Brain microvascular endothelial cell (primary cell): ENCODE data around the gene TCHP.
A peak's percentile ranks its signal among the peaks of the same experiment; 100 is the strongest.

Experiments used
- DNase-seq: peaks from one replicate; pipeline ENCODE4 v3.0.0-alpha.2; 2020
- H3K27ac ChIP-seq: fragments of 250-450 bp; sonication (Bioruptor Pico); 2 replicates; pipeline ENCODE4 v1.5.1; 2020; ENCODE audit warnings: mild to moderate bottlenecking, moderate library complexity
- H3K27me3 ChIP-seq: fragments of 250-450 bp; sonication (Bioruptor Pico); replicated peaks from 2 replicates; pipeline ENCODE4 v1.5.1; 2020; ENCODE audit warnings: mild to moderate bottlenecking
- H3K36me3 ChIP-seq: fragments of 250-450 bp; sonication (Bioruptor Pico); replicated peaks from 2 replicates; pipeline ENCODE4 v1.5.1; 2020; ENCODE audit warnings: mild to moderate bottlenecking
- H3K4me3 ChIP-seq: 2 replicates; pipeline ENCODE4 v1.5.1; 2011; ENCODE audit warnings: low read depth, mild to moderate bottlenecking, control low read depth, low read length, moderate library complexity
- in situ Hi-C: cut with HindIII; loops from 2 replicates; pipeline ENCODE4 v1.10.0; 2017; ENCODE audit warnings: low sequenced_read_pairs, low pct_ligation_motif_present
- TF ChIP-seq, protein P1 (sequence below): IDR thresholded peaks from 2 replicates; pipeline ENCODE4 v1.5.1; 2011; ENCODE audit warnings: low read depth, mild to moderate bottlenecking, moderate library complexity, low read length, control low read depth, inconsistent platforms; ENCODE audit errors: missing control alignments

TCHP gene

DNA sequence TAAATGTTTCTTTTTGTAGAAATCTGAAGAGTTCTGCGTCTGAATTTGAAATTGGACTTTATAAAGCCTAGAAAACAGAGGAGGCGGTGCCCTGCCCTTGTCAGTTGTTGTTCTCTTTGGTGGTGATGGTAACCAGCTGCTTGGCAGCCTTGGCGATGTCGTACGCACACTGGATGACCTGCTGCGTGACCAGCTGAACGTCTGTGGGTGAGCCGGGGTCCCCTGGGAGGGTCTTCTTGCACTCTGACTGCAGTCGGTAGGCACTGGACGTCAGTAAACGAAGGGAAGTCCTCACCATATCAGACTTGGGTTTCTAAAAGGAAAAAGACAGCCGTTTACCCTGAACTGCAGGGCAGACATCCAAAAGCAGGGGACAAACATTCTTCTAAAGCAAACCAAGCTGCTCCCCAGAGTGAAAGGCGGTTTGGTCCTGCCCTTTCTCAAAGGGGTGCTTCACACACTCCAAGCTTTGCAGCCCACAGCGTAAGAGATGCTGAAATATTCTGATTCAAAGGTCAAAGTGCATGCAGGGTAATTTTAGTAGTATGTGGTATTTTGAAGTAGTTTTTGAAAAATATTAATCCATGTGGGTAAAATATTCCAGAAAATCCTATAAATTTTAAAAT lies 32.9 kb downstream of the TCHP start:
- no peak overlapping the region for H3K4me3 ChIP-seq
- no peaks in the 10 kb centered on the region for H3K27me3 ChIP-seq
- in situ Hi-C loops = no loop called here
- TF ChIP-seq, protein P1, sequence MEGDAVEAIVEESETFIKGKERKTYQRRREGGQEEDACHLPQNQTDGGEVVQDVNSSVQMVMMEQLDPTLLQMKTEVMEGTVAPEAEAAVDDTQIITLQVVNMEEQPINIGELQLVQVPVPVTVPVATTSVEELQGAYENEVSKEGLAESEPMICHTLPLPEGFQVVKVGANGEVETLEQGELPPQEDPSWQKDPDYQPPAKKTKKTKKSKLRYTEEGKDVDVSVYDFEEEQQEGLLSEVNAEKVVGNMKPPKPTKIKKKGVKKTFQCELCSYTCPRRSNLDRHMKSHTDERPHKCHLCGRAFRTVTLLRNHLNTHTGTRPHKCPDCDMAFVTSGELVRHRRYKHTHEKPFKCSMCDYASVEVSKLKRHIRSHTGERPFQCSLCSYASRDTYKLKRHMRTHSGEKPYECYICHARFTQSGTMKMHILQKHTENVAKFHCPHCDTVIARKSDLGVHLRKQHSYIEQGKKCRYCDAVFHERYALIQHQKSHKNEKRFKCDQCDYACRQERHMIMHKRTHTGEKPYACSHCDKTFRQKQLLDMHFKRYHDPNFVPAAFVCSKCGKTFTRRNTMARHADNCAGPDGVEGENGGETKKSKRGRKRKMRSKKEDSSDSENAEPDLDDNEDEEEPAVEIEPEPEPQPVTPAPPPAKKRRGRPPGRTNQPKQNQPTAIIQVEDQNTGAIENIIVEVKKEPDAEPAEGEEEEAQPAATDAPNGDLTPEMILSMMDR = no peak
- H3K36me3 ChIP-seq = peaks cover 45% of the 10 kb centered on the region
- no peak overlapping the region for H3K27ac ChIP-seq
- no peak for DNase-seq

GRCh38 chr12:109934026-109934425 lies 34.0 kb downstream of the TCHP start:
- Histone ChIP-seq H3K36me3 (peaks cover 56% of the 10 kb centered on the region), H3K27me3 (no peaks in the 10 kb centered on the region), H3K4me3 (no peak overlapping the region), H3K27ac (no peak overlapping the region)
- in situ Hi-C loops = no loop called here
- TF ChIP-seq, protein P1 = peak; percentile 77
- DNase-seq = no peak

GRCh38 chr12:109937371-109937770 lies 37.3 kb downstream of the TCHP start:
- Histone ChIP-seq H3K27me3 (no peaks in the 10 kb centered on the region), H3K27ac (peak overlapping the region; percentile 40), H3K4me3 (no peak overlapping the region), H3K36me3 (peaks cover 40% of the 10 kb centered on the region)
- TF ChIP-seq, protein P1 = no peak
- in situ Hi-C loops = no loop called here
- peak; percentile 46 for DNase-seq

- no peaks in the 10 kb centered on the region for H3K27me3 ChIP-seq
- TF ChIP-seq, protein P1 = no peak
- no peak overlapping the region for H3K4me3 ChIP-seq
- no peak for DNase-seq
- peaks cover 29% of the 10 kb centered on the region for H3K36me3 ChIP-seq
- in situ Hi-C loops = no loop called here
- H3K27ac ChIP-seq = no peak overlapping the region
Measured at GRCh38 chr12:109938947-109939346, 38.9 kb downstream of the TCHP start.

GRCh38 chr12:109939504-109939903 lies 39.4 kb downstream of the TCHP start:
- no peak overlapping the region for H3K4me3 ChIP-seq
- H3K36me3 ChIP-seq = peaks cover 29% of the 10 kb centered on the region
- H3K27me3 ChIP-seq = no peaks in the 10 kb centered on the region
- DNase-seq = no peak
- no peak overlapping the region for H3K27ac ChIP-seq
- in situ Hi-C loops = no loop called here
- TF ChIP-seq, protein P1 = no peak

DNA sequence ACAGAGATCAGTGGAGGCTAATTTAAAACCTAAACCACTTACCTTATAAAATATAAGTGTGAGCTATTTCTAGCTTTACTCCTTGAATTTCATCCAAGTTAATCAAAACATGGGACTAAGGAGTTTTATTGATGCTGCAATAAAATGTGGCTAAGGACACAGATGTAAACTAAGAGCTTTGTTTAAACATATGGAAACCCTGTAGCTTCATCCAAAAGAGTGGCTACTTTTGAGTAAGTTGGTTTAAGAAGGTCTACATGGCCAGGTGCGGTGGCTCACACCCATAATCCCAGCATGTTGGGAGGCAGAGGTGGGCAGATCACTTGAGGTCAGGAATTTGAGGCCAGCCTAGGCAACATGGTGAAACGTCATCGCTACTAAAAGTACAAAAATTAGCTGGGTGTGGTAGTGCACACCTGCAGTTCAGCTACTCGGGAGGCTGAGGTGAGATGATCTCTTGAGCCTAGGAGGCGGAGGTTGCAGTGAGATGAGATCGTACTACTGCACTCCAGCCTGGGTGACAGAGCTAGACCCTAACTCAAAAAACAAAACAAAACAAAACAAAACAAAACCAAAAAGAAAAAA lies 40.4 kb downstream of the TCHP start:
- Histone ChIP-seq H3K27ac (no peak overlapping the region), H3K36me3 (peaks cover 22% of the 10 kb centered on the region), H3K27me3 (no peaks in the 10 kb centered on the region), H3K4me3 (no peak overlapping the region)
- no peak for DNase-seq
- TF ChIP-seq, protein P1 = no peak
- in situ Hi-C loops = no loop called here
